ENCODE measurements around the gene NAPSA.

The NAPSA gene

DNA sequence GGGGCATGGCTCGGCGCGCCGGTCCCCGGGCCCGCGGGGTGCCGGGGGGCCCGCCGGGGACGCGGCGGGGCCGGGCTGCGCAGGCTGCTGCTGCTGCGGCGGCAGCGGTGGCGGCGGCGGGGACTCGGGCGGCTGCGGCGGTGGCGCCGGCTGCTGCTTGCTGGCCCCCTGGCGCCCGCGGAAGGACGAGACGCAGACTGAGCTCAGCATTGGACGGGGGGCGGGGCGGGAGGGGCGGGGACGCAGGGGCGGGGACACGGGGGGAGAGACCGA, 36.6 kb downstream of the NAPSA start:
- 56% methylated on average over 40 of the region's 40 CpGs for WGBS
- no peak overlapping the region for H3K27ac ChIP-seq (ENCODE audit: low read depth, low read length)
- no peak overlapping the region for H3K9ac ChIP-seq (ENCODE audit: low read depth, low read length)
- peaks cover 19% of the 10 kb centered on the region for H3K27me3 ChIP-seq (ENCODE audit: insufficient read depth, low read length)
- H3K36me3 ChIP-seq (ENCODE audit: insufficient read depth, low read length), result no peaks in the 10 kb centered on the region
- H3K4me1 ChIP-seq (ENCODE audit: insufficient read depth, low read length), result no peaks in the 10 kb centered on the region
- H3K9me3 ChIP-seq (ENCODE audit: insufficient read depth, low read depth, low read length), result peaks cover 10% of the 10 kb centered on the region; the same call in 1 of the 2 replicates
- no peak overlapping the region for H3K4me3 ChIP-seq (ENCODE audit: low read length)

DNA sequence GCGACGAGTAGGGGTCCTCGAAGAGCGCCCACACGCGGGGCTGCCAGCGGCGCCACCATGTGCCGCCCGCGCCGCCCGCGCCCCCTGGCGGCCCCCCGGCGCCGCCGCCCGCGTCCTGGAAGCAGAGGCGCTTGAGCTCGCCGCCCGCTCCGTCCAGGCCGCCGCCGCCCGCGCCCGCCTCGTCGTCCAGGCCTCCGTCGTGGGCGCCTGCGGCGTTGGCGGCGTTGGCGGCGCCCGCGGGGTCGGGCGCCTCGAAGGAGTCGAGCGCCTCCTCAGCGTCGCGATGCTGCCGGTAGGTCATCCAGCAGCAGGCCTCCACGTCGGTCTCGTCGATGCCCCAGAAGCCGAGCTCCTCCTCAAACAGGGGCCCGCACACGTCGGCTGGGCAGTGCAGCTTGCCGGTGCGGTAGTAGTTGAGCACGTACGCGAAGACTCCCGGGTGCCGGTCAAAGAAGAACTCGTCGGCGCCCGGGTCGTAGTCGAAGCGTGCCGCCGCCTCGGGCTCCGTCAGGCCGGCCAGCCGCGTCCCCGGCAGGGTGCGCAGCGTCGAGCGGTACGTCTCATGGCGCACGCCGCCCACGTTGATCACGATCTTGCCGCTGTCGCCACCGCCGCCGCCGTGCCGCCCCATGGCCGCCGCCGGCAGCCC, 37.1 kb downstream of the NAPSA start:
- Histone ChIP-seq H3K4me1 (ENCODE audit: insufficient read depth, low read length) (no peaks in the 10 kb centered on the region), H3K27me3 (ENCODE audit: insufficient read depth, low read length) (peaks cover 19% of the 10 kb centered on the region), H3K4me3 (ENCODE audit: low read length) (peak overlapping the region; percentile 49), H3K27ac (ENCODE audit: low read depth, low read length) (no peak overlapping the region), H3K36me3 (ENCODE audit: insufficient read depth, low read length) (0 out of 2 replicates have a peak, but pooled peaks cover 3% of the 10 kb centered on the region), H3K9me3 (ENCODE audit: insufficient read depth, low read depth, low read length) (0 out of 2 replicates have a peak, but pooled peaks cover 14% of the 10 kb centered on the region), H3K9ac (ENCODE audit: low read depth, low read length) (0 out of 2 replicates have a peak overlapping the region, but pooled peaks have one; percentile 23)
- WGBS, result 50% methylated on average over 104 of the region's 104 CpGs

DNA sequence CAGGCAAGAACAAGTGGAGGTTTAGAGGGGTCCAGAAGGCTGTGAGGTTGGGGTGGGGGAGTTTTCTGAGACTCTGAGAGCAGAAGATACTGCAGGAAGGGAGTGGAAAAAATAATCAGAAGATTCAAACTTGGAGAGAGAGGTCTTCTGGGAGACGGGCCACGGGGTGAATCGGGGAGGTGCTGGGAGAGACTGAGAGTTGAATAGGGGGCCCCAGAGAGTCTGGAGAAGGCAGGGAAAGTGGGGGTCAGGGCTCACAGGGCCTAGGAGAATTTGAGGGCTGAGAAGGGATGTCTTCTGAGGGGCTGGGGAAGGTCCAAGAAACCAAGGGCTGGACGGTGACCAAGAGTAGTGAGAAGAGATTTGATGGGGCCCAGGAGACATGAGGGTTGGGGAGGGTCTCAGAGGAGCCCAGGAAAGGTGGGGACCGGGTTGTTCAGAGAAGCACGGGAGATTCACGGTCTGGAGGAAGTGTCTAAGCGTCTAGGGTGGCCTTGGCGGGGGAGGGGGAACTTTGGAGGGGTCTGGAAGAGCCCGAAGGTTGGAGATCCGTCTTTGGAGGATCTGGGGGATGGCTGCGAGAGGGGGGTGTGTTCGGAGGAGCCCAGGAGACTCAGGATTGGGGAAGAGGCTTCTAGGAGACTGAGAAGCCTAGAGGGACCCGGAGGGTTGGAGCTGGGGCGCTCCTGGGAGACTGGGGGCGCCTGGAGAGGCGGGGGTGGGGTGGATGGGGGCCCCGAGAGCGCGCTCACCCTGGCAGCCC, 37.8 kb downstream of the NAPSA start:
- 0 out of 2 replicates have a peak, but pooled peaks cover 5% of the 10 kb centered on the region for H3K36me3 ChIP-seq (ENCODE audit: insufficient read depth, low read length)
- no peak overlapping the region for H3K27ac ChIP-seq (ENCODE audit: low read depth, low read length)
- 62% methylated on average over 20 of the region's 20 CpGs for WGBS
- H3K9ac ChIP-seq (ENCODE audit: low read depth, low read length), result no peak overlapping the region
- peak overlapping the region; percentile 52; the same call in 1 of the 2 replicates for H3K4me3 ChIP-seq (ENCODE audit: low read length)
- H3K9me3 ChIP-seq (ENCODE audit: insufficient read depth, low read depth, low read length), result 0 out of 2 replicates have a peak, but pooled peaks cover 16% of the 10 kb centered on the region
- H3K4me1 ChIP-seq (ENCODE audit: insufficient read depth, low read length), result no peaks in the 10 kb centered on the region
- H3K27me3 ChIP-seq (ENCODE audit: insufficient read depth, low read length), result peaks cover 19% of the 10 kb centered on the region

GRCh38 chr19:50327013-50327412, 38.4 kb downstream of the NAPSA start:
- no peaks in the 10 kb centered on the region for H3K4me1 ChIP-seq (ENCODE audit: insufficient read depth, low read length)
- H3K27ac ChIP-seq (ENCODE audit: low read depth, low read length), result no peak overlapping the region
- 0 out of 2 replicates have a peak, but pooled peaks cover 7% of the 10 kb centered on the region for H3K36me3 ChIP-seq (ENCODE audit: insufficient read depth, low read length)
- WGBS, result 59% methylated on average over 3 of the region's 4 CpGs
- H3K9ac ChIP-seq (ENCODE audit: low read depth, low read length), result no peak overlapping the region
- H3K9me3 ChIP-seq (ENCODE audit: insufficient read depth, low read depth, low read length), result 0 out of 2 replicates have a peak, but pooled peaks cover 16% of the 10 kb centered on the region
- H3K4me3 ChIP-seq (ENCODE audit: low read length), result peak overlapping the region; percentile 52; the same call in 1 of the 2 replicates
- peaks cover 19% of the 10 kb centered on the region for H3K27me3 ChIP-seq (ENCODE audit: insufficient read depth, low read length)

DNA sequence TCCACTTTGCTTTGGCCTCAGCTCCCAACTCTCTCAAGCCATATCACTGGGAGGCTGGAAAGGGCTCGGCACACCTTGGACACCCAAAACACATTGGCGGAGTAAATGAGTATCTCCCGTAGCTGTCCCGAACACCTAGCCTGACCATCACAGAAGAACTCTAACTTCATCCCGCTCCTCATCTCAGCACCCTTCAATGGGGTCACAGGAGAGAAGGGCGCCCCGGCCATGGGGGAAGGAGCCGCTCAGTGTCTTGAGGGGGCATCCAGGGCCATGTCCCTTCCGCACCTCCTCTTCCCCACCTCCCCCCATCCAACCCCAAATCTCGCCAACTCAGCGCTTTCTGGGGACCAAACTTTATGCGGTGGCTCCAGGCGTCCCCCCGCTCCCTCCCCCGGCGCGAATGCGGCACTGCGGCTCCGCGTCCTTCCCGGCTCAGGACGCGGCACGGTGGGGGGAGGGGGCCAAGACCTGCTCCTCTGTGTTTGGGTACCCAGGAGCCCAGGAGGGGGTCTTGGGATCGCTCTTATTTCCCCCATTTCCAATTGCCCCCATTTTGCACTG, 39.3 kb downstream of the NAPSA start:
- Histone ChIP-seq H3K4me1 (ENCODE audit: insufficient read depth, low read length) (no peaks in the 10 kb centered on the region), H3K36me3 (ENCODE audit: insufficient read depth, low read length) (0 out of 2 replicates have a peak, but pooled peaks cover 7% of the 10 kb centered on the region), H3K9me3 (ENCODE audit: insufficient read depth, low read depth, low read length) (0 out of 2 replicates have a peak, but pooled peaks cover 16% of the 10 kb centered on the region), H3K4me3 (ENCODE audit: low read length) (peak overlapping the region; percentile 52), H3K27me3 (ENCODE audit: insufficient read depth, low read length) (peaks cover 19% of the 10 kb centered on the region), H3K9ac (ENCODE audit: low read depth, low read length) (no peak overlapping the region), H3K27ac (ENCODE audit: low read depth, low read length) (no peak overlapping the region)
- WGBS, result 64% methylated on average over 25 of the region's 26 CpGs

GRCh38 chr19:50325310-50326100, 39.9 kb downstream of the NAPSA start:
- Histone ChIP-seq H3K36me3 (ENCODE audit: insufficient read depth, low read length) (0 out of 2 replicates have a peak, but pooled peaks cover 7% of the 10 kb centered on the region), H3K9me3 (ENCODE audit: insufficient read depth, low read depth, low read length) (peaks cover 18% of the 10 kb centered on the region; the same call in 1 of the 2 replicates), H3K27me3 (ENCODE audit: insufficient read depth, low read length) (peaks cover 19% of the 10 kb centered on the region), H3K9ac (ENCODE audit: low read depth, low read length) (no peak overlapping the region), H3K4me3 (ENCODE audit: low read length) (peak overlapping the region; percentile 52), H3K4me1 (ENCODE audit: insufficient read depth, low read length) (no peaks in the 10 kb centered on the region), H3K27ac (ENCODE audit: low read depth, low read length) (no peak overlapping the region)
- 35% methylated on average over 46 of the region's 48 CpGs for WGBS

- H3K27me3 ChIP-seq (ENCODE audit: insufficient read depth, low read length), result peaks cover 19% of the 10 kb centered on the region
- WGBS, result 81% methylated on average over 11 of the region's 11 CpGs
- H3K4me3 ChIP-seq (ENCODE audit: low read length), result no peak overlapping the region
- H3K36me3 ChIP-seq (ENCODE audit: insufficient read depth, low read length), result peaks cover 10% of the 10 kb centered on the region; the same call in 1 of the 2 replicates
- no peak overlapping the region for H3K9ac ChIP-seq (ENCODE audit: low read depth, low read length)
- no peak overlapping the region for H3K27ac ChIP-seq (ENCODE audit: low read depth, low read length)
- no peaks in the 10 kb centered on the region for H3K4me1 ChIP-seq (ENCODE audit: insufficient read depth, low read length)
- H3K9me3 ChIP-seq (ENCODE audit: insufficient read depth, low read depth, low read length), result peaks cover 20% of the 10 kb centered on the region; the same call in 1 of the 2 replicates
Measured at GRCh38 chr19:50324331-50324730, 41.1 kb downstream of the NAPSA start.

DNA sequence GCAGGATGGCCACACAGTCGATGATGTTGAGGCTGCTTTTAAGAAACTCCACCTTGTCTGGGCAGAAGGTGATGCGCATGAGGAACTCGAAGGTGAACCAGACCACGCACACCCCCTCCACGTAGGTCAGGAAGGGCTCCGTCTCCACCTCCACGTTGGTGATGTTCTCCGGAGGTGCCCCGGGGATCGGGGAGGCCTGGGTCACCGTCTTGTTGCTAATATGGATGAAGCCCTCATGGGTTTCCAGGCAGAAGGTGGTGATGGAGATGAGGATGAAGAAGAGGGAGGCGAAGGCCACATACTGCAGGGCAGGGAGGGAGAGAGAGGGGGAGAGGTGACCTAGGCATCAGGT, 41.7 kb downstream of the NAPSA start:
- 92% methylated on average over 12 of the region's 12 CpGs for WGBS
- Histone ChIP-seq H3K27ac (ENCODE audit: low read depth, low read length) (no peak overlapping the region), H3K4me1 (ENCODE audit: insufficient read depth, low read length) (no peaks in the 10 kb centered on the region), H3K9ac (ENCODE audit: low read depth, low read length) (no peak overlapping the region), H3K27me3 (ENCODE audit: insufficient read depth, low read length) (peaks cover 19% of the 10 kb centered on the region), H3K4me3 (ENCODE audit: low read length) (no peak overlapping the region), H3K36me3 (ENCODE audit: insufficient read depth, low read length) (peaks cover 10% of the 10 kb centered on the region; the same call in 1 of the 2 replicates), H3K9me3 (ENCODE audit: insufficient read depth, low read depth, low read length) (peaks cover 24% of the 10 kb centered on the region; the same call in 1 of the 2 replicates)

DNA sequence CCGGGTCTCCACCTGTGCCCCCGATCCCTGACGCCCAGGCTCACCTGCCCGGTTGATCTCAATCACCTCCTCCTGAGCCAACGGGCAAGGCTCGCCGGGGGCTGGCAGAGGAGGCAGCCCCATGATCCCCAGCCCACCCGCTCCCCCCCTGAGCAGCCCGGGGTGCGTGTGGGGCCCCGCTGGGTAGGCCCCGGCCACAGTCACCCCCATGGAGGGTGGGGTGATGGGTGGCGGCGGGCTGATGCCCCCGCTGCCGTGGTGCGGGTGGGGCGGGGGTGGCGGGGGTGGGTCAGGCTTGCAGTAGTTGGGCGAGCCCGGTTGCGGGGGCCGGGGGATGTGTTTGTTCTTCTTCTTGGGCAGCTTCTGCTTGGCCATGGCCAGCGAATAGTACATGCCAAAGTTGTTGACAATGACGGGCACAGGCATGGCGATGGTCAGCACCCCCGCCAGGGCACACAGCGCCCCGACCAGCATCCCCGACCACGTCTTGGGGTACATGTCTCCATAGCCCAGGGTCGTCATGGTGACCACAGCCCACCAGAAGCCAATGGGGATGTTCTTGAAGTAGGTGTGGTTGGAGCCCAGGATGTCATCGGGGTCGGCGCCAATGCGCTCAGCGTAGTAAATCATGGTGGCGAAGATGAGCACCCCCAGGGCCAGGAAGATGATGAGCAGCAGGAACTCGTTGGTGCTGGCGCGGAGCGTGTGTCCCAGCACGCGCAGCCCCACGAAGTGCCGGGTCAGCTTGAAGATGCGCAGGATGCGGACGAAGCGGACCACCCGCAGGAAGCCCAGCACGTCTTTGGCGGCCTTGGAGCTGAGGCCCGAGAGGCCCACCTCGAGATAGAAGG, 42.3 kb downstream of the NAPSA start:
- H3K9me3 ChIP-seq (ENCODE audit: insufficient read depth, low read depth, low read length), result peaks cover 24% of the 10 kb centered on the region; the same call in 1 of the 2 replicates
- peaks cover 16% of the 10 kb centered on the region for H3K27me3 ChIP-seq (ENCODE audit: insufficient read depth, low read length)
- no peak overlapping the region for H3K4me3 ChIP-seq (ENCODE audit: low read length)
- H3K27ac ChIP-seq (ENCODE audit: low read depth, low read length), result no peak overlapping the region
- 94% methylated on average over 55 of the region's 55 CpGs for WGBS
- peaks cover 10% of the 10 kb centered on the region; the same call in 1 of the 2 replicates for H3K36me3 ChIP-seq (ENCODE audit: insufficient read depth, low read length)
- no peak overlapping the region for H3K9ac ChIP-seq (ENCODE audit: low read depth, low read length)
- H3K4me1 ChIP-seq (ENCODE audit: insufficient read depth, low read length), result no peaks in the 10 kb centered on the region

- 86% methylated on average over 12 of the region's 12 CpGs for WGBS
- H3K27ac ChIP-seq (ENCODE audit: low read depth, low read length), result no peak overlapping the region
- H3K27me3 ChIP-seq (ENCODE audit: insufficient read depth, low read length), result peaks cover 9% of the 10 kb centered on the region
- peaks cover 17% of the 10 kb centered on the region; the same call in 1 of the 2 replicates for H3K9me3 ChIP-seq (ENCODE audit: insufficient read depth, low read depth, low read length)
- no peak overlapping the region for H3K9ac ChIP-seq (ENCODE audit: low read depth, low read length)
- H3K36me3 ChIP-seq (ENCODE audit: insufficient read depth, low read length), result peaks cover 10% of the 10 kb centered on the region; the same call in 1 of the 2 replicates
- no peak overlapping the region for H3K4me3 ChIP-seq (ENCODE audit: low read length)
- no peaks in the 10 kb centered on the region for H3K4me1 ChIP-seq (ENCODE audit: insufficient read depth, low read length)
Measured at GRCh38 chr19:50322234-50322633, 43.2 kb downstream of the NAPSA start.
